ENCODE data around the gene HPSE2.

DNA sequence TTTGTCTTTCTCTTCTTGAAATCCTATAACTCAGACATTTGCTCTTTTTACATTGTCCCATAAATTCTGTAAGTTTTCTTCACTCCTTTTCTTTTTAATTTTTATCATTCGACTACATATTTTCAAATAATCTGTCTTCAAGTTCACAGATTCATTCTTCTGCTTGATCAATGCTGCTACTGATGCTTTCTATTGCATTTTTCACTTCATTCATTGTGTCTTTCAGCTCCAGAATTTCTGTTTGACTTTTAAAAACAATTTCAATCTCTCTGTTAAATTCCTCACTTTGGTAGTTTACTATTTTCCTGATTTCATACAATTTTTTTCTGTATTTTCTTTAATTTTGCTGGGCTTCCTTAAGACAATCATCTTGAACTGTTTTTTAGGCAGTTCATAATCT, 230.4 kb downstream of the HPSE2 start:
- TF ChIP-seq EZH2 (IDR thresholded peaks at IDR 0.05; ENCODE audit: insufficient read depth, poor library complexity, severe bottlenecking) = no peak
- TF ChIP-seq EZH2phosphoT487 (IDR thresholded peaks at IDR 0.05; ENCODE audit: insufficient read depth, low read depth) = no peak

All from GM23248 (cell line).